ENCODE results near the gene AFDN.

AFDN gene

GRCh38 chr6:168004023-168004422, 177.3 kb downstream of the AFDN start:
- DNase-seq (ENCODE audit: low read depth): no peak

GRCh38 chr6:168004945-168005344, 178.2 kb downstream of the AFDN start:
- DNase-seq (ENCODE audit: low read depth): no peak

DNA sequence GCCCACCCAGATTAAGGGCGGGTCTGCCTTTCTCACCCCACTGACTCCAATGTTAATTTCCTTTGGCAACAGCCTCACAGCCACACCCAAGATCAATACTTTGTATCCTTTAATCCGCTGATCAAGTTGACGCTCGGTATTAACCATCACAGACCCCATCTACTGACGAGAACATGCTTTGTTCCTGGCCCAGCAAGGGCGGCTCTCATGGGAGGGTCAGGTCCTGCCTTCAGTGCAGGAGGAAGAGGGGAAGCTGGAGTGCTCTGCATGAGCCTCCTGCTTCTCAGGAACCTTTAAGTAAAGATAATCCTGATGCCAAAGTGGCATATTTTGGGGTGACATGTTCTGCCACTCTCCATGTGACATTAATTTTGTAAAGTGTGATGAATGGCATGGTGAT, 179.1 kb downstream of the AFDN start:
- DNase-seq (ENCODE audit: low read depth): no peak

GRCh38 chr6:168007592-168008338, 181.1 kb downstream of the AFDN start:
- DNase-seq (ENCODE audit: low read depth): peak; percentile 100

- DNase-seq (ENCODE audit: low read depth): peak; percentile 36
These were observed 182.6 kb downstream of the AFDN start for GRCh38 chr6:168009331-168009730.

GRCh38 chr6:168011291-168011690, 184.6 kb downstream of the AFDN start:
- no peak for DNase-seq (ENCODE audit: low read depth)

DNA sequence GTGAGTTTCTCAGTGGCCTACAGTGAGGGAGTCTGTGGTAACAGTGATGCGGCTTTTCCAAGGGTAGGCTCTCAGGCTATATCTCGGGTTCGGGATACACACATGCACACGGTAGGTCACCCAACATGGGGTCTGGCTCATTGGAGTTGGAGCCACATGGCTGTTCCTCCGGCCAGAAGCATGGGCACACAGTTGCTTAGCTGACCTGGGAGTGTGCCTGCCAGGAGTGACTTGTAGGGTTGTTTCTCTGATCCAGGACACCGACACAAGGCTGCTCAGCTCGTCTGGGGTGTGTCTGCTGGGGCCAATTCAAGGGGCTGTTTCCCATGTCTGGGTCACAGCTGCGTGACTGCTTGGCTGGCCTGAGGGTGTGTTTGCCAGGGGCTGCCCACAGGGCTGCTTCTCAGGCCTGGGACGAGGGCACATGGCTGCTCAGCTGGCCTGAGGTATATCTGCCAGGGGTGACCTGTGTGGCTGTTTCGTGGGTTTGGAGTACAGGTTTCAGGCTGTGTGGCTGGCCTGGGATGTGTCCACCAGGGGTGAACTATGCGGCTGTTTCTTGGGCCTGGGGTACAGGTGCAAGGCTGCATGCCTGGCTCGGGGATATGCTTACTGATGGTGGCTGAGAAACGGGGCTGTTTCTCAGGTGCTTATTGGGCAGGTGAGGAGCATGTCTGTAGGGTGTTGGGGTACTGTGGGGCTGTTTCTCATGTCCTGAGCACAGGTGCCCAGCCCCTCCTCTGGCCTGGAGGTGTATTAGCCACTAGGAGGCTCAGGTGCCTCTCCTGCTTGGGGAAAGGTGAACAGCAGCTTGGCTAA, 185.9 kb downstream of the AFDN start:
- no peak for DNase-seq (ENCODE audit: low read depth)

DNA sequence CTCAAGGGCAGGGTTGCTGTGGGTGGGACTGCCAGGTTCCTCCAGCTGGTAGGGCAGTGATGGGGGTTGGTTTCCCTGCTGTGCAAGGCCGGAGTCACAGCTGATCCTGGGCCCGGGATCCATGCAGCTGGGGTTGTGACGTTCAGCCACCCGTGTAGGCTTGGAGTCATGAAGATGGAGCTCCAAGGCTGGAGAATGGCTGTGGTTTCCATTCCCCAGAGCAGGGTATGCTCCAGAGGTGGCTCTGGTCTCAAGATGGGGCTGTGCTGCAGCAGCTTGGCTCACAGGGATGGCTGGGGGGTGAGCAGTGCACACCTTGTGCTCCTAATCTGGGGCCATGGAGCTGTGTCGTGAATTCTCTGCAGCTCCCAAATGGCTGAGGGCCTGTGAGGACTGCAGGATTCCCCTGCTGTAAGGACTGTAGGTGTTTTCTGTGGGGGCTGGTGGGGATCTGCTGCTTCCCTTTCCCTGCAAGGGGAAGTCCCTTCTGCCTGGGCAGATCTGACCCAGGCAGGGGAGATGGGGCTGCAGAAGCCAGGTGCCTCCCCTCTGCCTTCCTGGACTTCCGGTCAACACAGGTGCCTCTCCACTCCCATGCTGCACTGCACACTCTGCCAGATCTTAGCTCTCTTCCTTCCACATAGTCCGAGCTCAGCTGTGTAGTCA, 186.7 kb downstream of the AFDN start:
- no peak for DNase-seq (ENCODE audit: low read depth)

DNA sequence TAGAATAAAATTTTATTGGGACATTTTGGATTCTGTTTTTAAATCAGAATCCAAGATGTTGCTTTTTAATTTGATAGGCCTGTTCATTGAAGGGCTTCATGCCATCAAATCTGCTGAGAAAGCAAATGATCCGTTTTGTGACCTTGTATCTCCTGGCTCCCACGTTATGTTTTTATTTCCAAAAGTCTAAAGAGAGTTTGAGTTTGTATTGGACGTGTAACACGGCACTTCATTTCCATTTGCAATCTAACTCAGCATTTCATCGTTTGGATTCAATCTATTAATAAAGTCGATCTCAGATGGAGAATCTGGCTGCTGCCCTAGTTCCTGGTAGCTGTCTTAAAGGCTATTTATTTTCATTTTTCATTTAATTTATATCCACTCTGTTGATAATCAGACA, 187.7 kb downstream of the AFDN start:
- no peak for DNase-seq (ENCODE audit: low read depth)

GRCh38 chr6:168015009-168015408, 188.3 kb downstream of the AFDN start:
- no peak for DNase-seq (ENCODE audit: low read depth)

- DNase-seq (ENCODE audit: low read depth): no peak
These were observed 188.9 kb downstream of the AFDN start for GRCh38 chr6:168015482-168016175.

DNA sequence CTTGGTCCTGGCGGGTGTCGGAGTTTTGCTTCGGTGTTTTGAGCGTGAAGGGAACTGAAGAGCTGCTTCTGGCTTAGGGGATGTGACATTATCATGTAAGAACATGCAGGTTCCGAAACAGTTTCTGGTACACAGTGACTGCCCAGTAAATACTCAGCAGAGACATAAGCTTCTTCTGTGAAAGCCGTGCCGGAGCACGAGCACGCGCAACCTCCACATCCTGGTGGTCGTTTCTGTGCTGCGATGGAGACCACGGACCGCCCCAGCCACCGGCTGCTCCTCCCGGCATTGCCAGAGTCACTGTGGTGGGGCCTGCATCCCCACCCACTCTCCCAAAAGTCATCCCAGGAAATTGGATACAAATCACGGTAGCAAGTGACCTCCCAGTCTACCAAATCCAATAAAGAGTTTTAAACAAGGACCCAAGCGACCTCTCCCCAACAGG, 189.5 kb downstream of the AFDN start:
- DNase-seq (ENCODE audit: low read depth): no peak

DNA sequence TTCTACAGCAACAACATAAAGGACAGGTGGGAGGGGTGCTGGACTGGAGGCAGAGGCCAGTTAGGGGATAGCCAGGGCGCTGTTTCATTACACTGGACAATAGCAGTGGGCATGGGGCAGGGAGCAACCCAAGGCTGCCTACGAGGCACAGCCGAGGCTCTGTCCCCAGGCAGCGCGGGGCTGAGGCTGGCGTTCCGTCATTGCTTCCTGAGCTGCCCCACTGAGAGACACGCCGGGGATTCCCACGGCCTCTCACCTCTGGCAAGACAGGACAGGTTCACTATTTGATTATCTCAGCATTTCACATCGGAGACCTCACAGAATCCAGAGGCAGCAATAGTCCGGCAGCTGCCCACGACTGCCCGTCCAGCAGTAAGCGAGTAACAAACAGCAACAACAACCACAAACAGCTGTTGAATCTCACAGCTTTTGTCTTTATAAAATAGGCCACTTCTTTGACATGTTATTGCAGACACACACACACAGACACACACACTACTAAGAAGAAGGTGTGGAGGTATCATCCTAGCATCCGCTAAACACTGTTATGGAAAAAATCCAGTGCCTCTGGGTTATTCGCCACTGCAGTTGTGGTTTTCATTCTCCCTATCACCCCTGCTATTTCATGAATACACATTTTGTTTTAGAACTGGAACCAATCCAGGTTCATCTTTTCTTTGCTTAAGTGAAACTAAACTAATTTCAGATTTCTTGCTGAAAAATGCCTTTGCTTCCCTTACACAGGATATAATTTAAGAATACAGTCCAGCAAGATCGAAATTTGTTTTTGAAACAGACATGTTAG, 190.2 kb downstream of the AFDN start:
- peak; percentile 15 for DNase-seq (ENCODE audit: low read depth)

DNA sequence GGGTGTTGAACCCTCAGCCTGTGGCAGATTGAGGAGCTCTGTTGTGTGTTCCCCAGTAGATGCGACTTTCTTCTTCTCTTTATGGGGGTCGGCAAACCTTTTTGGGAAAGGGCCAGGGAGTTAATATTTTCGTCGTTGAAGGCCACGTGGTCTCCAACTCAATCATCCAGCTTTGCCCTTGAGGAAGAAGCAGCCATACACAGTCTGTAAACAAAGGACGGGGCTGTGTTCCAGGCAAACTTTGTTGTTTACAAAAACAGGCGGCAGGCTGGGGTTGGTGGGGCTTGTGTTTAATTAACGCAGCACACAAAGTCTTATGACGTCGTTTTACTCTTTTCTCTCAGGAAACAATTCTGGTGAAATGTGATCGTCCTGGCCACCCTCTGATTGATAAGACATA, 190.9 kb downstream of the AFDN start:
- no peak for DNase-seq (ENCODE audit: low read depth)

DNA sequence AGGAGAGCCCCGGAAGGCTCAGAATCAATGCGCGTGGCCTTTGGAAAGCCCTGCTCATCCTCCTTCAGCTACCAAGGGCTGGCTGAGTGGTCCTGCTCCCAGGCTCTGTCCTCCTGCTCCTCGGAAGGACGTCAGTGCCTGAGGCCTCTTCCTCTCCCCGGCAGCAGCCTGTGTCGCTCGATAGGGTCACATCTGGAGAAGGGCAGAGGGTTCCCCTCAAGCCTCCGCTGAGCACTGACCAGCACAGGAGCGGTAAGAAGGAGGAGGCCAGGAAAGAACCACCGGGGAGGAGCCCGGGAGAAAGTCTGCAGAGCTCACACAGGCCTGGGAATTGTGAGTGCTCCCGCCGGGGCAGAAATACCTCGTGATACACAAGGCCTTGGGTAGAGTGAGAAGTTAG, 192.0 kb downstream of the AFDN start:
- DNase-seq (ENCODE audit: low read depth): no peak

GRCh38 chr6:168020242-168020641, 193.5 kb downstream of the AFDN start:
- DNase-seq (ENCODE audit: low read depth): no peak

GRCh38 chr6:168021581-168021980, 194.9 kb downstream of the AFDN start:
- DNase-seq (ENCODE audit: low read depth): no peak
